ENCODE results near the gene CHCHD3.
"Not testable (repeated sequence)": the region's sequence is repeated elsewhere in the genome, so short reads cannot be mapped to it uniquely, and the experiment has no call there.

The CHCHD3 gene

DNA sequence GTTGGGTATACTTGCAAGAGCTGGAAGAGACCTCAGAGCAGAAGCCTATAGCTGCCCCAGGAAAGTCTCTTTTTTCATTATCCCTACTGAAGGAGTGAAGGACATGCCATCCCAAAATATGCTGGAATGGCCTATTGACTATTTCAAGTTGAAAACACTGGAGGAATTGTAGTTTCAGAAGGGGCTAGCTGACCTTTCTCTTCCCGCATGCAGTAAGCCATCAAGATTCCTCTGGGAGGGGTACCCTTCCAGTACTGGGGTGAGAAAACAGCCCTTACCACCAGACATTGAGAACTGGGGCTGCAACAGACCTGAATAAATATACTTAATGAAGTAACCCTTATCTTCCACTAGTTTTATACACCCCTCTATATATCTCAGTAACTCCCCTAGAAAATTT, 41.7 kb downstream of the CHCHD3 start:
- DNase-seq, result no peak

DNA sequence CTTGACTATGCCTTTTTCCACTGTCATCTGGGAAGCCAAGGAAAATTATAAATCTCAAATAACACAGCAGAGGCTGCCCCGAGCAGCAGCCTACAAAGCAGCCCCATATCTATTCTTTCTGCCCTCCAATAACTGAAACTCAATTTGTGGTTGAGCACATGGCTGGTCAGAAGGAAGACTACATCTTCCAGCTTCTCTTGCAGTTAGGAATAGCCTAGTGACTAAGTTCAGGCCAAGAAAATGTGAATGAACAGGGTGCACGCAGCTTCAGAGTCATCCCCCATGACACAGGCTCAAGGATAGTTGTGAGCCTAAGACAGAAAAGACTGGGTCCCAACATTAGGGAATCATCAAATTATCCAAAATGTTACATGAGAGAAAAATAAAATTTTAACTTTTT, 42.3 kb downstream of the CHCHD3 start:
- no peak for DNase-seq

DNA sequence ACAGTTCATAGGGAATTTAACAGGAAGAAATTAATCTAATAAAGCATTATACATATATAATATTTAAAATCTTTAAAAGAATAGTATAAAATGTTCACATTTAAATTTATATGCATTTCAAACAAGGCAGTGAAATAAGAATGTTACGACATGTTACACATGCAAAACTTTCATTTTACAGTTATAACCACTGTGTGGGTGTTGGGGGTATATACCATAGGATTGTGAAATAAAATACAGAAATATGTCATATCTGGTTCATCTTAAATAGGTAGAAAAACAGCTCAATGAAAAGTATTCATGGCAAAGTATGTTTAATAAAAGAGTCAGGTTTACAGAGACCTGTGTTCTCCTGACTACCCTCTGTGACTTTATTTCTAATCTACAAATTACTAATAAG, 45.6 kb downstream of the CHCHD3 start:
- DNase-seq, result no peak

DNA sequence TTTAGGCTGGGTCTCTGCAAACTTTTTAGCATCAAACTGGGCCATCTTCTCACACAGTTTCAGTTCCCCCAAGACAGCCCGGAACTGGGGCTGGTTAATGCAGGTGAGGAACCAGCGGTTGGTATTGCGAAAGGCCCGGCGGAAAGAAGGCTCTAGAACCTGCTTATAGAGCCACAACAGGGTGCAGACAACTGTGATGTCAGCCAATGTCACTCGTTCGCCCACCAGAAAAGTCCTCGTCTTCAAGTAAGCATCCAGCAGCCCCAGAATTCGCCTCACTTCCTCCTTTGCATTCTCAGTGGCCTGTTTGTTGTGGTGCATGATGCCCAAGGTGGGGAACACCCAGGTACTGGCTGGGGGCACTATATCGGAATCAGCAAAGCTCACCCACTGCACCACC, 46.6 kb downstream of the CHCHD3 start:
- not testable (repeated sequence) for DNase-seq

DNA sequence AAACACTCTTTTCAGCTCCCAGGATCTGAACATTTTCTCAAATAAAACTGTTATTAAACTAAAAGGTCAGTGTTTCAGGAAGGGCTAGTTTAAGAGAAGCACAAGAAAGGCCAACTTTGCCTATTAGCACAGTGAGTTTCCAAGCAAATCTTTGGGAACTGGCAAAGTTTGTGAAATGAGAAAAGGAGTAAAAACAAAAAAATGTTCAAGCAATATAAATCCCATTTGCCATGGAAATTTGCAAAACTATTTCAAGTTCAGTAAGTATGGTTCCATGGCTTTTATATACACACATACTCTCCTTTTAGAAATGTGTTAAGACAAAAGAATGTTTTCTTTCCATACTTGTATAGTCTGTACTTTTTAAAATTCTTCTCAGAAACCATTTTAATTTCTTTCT, 51.5 kb downstream of the CHCHD3 start:
- DNase-seq, result no peak

DNA sequence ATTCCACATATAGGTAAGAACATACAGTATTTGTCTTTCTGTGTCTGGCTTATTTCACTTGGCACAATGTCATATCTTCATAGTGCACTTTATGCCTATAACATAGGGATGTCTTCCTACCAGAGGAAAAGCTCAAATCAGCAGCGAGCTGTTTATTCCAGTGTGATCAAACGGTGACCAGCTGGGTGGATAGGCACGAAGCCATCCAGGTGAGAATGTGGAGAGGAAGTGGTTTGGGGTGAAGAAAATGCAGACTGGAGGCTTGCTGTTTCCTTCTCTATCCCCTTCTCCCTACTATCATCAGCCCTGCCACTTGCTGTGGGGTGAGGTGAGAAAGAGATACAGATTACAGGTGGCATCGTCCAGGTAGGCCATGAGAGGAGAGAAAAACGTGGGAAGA, 52.4 kb downstream of the CHCHD3 start:
- no peak for DNase-seq

DNA sequence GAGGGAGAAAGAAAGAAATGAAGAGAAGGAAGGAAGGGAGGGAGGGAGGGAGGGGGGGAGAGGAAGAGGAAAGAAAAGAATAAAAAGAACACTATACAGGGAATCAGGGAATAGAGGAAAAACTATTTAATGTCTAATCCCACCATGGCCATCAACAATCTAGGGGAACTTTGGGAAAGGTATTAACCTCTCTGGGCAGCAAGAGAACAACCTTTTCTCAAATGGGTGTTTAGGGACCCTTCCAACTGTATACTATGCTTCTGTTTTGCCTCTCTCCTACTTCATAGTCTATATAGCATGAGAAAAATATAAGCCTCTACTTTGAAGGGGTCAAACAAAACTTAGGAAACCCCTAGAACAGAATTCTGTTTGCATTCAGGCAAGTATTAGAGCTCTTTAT, 54.5 kb downstream of the CHCHD3 start:
- no peak for DNase-seq

DNA sequence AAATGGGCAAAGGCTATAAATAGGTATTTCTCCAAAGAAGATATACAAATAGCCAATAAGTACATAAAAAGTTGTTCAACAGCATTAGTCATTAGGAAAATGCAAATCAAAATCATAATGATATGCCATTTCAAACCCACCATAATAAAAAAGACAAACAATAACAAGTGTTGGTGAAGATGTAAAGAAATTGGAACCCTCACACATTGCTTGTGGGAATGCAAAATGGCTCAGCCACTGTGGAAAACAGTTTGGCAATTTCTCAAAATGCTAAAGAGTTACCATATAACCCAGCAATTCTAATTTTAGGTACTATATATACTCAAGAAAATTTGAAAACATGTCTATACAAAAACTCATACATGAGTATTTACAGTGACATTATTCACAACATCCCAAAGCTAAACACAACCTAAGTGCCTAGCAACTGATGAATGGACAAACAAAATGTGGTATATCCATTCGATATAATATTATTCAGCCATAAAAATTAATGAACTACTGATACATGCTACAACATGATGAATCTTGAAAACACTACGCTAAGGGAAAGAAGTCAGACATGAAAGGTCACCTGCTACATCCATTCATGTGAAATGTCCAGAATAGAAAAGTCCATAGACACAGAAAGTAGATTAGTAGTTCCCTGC, 55.6 kb downstream of the CHCHD3 start:
- no peak for DNase-seq

DNA sequence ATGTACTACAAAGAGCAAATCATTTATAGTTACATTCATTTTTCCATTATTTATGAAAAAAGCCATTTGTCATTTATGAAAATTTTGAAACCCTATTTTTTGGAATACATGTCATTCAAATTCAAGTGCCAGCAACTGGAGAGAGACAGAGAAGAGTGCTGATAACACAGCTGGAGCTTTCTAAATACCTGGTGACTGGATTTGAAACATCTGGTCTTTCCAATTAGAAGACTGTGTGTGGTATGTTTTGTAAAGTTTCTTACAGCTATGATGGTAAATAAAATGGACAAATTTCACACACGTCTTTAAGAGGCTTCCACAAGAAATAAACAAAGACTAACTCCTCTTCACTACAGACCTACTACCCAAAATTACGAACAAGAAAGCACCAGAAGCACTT, 56.8 kb downstream of the CHCHD3 start:
- DNase-seq, result no peak

DNA sequence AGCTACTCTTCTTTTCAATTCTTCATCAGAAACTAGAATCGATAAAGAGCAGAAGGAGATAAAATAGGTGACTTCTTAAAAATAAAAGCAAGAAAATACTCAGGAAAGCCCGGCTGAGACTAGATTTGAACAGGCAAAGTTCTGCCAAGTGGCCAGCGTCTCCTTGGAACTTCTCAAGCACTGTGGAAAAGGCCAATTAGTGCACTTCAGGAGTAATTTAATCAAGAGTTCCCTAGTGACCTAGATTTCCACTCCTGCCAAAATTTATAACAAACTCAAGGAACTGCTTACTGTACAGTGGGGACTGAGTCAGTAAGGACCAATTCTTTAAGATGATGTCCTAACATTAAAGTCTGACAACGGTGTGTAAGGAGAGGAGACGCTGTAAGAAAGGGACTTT, 57.3 kb downstream of the CHCHD3 start:
- DNase-seq, result no peak

DNA sequence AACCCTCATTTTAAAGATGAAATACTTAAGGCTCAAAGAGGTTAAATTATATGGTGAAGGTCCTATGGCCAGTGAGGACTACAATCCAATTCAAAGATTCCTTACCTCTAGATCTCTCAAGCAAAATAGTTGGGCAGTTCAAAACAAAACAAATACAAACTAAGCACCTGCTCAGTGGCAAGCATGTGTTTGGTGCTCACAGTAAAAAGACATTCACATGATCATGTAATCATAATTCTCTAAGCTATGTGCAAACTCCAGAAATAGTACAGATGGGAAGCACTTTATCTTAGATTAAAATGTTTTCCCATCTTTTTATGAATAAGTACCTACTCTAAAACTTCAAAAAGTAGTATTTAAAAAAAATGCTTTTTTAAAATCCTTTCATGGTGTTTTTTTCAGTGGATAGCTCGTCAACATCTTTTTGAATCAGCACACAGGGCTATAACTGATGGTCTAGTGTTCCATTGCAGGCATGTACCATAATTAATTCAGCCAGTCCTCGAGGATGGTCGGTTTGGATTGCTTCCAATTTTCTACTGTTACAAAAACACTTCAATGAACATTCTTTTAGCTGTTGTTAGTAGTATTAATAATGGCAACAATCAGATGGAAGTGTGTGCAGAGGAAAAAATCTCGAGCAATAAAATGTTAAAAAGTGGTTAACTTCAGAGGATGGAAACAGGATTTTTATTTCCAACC, 58.4 kb downstream of the CHCHD3 start:
- DNase-seq, result no peak

DNA sequence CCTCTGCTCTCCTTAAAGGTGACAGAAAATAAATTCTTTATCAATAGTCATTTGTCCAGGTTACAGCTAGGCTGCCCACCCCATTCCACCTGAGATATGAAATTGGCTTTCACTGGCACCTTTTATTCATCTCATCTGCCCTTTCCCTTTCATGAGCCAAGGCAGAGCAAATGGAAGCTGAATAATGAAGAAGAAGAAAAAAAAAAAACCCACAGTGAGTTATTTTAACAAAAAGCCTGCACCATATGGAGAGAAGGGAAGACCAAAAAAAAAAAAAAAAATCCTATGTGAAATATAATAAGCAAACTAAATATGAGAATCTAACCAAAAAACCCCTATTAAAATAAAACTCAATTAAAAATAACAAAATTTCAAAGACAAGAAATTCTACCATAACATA, 59.2 kb downstream of the CHCHD3 start:
- DNase-seq, result no peak

DNA sequence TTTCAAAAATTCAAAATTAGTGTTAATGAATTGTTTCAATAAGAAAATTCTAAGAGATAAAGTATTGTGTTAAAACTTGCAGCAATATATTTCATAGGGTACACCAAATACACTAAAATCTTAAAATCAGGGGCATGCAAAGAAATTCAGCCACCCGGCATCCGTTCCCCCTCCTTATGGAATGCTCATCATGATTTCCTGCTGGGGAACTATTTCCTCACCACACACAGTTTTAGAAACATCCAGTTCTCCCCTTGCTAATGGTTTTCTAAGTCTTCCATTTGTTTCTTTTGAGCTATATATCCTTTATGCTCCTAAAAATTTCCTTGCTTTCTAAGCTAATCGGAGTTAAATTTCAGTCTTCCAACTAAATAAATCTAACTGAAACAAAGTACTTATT, 60.7 kb downstream of the CHCHD3 start:
- no peak for DNase-seq

DNA sequence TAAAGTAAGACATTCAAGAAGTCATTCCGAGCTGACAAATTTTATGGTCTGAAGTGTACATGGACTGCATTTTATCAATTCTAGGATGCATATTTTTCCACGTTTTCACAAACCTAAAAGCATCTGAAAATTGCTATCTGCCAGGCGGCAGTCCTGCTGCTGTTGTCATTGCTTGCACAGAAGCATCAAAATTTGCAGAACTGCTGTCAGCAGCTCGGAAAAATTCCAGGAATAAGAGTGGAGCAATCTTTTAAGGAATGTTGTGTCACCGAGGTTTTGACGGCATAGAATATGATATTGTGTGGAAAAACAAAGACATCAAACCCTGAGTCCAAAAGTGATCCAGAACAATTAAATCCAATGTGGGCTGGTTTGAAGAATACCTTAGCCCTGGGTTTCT, 61.4 kb downstream of the CHCHD3 start:
- DNase-seq, result no peak

DNA sequence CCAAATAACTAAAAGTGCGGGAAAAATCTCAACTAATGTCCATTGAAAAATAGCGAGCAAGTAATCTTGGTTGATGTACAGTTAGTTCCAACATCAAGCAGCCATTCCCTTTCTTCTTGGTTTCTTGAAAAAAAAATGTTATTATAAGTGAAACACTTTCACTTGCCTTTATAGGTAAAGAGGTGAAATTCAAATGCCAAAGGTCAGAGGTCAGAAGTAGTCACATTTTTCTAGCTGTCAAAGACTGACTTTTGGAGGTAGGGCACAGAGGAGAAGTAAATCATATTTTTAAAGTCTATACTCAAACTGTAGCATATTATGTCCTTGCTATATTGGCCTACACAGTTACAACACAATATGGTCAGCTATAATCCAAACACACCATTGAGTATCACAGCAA, 62.3 kb downstream of the CHCHD3 start:
- DNase-seq, result no peak

DNA sequence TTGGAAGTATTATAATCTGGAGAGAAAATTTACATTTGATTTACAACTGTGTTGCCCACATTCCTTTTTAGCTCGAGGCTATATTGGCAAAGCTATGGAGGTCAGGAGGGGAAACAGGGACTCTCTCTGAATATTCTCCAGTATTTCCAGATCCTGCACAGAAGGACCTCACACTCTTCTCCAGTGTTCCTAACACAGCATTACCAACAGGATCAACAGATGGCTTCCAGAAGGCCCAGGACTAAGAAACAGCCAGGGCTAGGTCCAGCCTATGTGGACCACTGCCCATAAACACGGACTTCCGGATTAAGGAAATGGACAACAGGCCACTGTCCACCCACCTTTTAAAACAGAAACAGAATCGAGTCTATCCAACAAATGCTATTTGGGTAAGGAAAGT, 65.3 kb downstream of the CHCHD3 start:
- no peak for DNase-seq

DNA sequence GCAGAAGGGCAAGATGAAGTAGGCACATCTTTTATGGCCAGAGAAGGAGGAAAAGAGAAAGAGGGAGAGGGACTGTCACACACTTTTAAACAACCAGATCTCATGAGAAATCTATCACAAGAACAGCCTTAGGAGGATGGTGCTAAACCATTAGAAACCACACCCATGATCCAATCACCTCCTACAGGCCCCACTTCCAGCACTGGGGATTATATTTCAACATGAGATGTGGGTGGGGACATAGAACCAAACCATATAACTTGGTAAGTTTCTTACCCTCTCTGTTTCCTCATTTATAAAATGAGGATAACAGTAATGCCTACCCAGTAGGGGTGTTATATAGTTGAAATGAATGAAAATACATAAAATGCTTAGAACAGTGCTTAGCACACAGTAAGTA, 66.0 kb downstream of the CHCHD3 start:
- DNase-seq, result no peak

DNA sequence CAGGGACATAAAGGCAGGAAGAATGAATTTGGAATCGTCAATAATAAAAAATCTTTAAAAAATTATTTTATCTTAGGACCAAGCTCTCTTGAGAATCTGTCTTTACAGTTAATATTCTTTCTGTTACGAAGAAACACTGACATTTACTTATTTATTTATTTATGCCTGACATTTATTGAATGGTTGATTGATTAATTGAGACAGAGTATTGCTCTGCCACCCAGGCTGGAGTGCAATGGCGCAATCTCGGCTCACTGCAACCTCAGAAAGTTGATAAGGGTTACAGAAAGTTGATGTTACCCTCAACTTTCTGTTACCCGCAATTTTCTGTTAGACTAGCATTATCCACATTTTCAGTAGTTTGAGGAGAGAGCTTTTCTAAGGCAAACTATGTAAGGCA, 70.1 kb downstream of the CHCHD3 start:
- no peak for DNase-seq

DNA sequence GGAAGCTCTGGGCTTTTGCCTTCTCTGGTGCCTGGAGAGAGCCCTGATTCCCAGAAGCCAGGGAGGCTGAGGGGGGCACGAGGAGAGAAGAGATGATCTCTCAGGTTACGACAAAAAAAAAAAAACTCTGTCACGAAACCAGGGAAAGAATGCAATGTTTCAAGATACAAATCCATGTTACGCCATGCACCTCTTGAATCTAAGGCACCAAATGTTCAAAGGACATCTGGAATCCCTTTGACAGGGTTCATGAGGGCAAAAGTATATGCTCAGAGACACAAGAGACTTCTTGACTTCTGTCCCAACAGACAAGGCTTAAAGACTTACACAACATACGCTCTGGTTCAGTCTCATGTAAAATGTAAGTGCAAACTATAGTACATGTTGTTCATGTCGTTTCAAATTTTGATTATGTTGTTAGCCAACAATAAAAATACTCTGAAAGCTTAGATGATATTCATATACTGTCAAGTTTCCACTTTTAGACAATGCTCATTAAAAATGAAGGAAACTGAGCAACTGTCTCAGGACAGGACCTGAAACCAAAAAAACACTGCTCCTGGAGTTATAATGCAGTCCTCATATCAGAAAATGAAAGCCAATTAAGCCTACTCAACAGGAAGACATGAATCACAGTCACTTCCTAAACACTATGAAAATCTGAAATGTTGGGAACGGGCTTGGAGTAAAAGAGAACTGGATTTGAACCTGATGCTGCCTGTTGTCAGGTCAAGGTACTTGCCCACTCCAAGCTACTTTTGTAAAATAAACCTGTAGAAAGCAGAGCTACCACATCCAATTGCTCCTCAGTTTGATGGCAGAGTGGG, 72.3 kb downstream of the CHCHD3 start:
- no peak for DNase-seq

DNA sequence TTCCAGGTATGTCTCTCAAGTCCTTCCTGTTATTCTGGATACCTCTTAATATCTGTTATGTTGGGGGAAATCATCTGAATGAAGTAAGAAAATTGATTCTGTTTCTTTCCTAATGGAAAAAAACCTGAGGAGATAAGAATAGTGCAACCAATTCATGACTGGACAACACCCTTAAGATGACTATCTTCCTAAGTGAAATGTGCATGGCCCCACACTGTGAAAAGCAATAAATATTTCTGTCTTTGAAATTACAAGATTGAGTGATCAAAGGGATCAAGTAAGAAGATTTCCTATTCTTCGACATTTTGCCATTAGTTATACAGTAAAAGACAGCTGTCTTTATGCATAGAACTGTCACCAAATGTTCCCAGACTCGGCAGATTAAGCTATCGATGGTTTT, 73.9 kb downstream of the CHCHD3 start:
- no peak for DNase-seq

DNA sequence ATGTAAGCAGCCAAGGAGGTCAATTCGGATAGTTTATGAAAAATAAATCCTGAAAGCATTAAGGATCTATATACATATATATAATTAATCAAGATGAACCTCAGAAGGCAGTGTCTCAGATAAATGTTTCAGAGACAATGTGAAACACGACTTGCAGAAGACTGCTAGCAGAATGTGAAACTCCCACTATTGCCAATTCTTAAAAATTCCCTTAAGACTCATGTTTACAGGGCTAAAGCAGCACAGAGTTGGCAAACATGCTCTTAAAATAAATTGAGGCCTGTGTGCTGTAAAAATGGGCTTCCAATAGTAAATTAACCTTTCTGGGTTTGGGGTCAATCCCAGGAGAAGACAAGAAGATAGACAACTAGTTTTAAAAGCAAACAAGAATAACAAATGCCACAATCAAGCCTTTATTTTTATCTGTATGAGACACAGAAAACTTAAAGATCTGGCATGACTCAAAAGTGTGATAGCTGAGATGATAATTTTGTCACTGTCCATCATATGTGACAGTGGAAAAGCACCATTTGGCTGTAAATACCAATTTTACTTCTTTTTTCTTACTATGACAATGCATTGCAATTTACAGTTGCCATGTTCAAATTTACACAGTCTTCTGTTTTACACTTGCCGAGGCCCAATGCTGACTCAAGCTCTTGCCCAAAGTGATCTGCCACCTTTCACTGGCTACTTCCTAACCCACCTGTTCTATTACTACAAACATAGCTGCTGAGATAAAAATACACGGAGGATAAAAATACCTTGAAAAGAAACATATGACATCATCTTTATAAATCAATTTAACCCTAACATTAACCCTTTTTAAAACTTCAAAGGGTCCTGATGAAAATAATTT, 78.6 kb downstream of the CHCHD3 start:
- DNase-seq, result no peak

DNA sequence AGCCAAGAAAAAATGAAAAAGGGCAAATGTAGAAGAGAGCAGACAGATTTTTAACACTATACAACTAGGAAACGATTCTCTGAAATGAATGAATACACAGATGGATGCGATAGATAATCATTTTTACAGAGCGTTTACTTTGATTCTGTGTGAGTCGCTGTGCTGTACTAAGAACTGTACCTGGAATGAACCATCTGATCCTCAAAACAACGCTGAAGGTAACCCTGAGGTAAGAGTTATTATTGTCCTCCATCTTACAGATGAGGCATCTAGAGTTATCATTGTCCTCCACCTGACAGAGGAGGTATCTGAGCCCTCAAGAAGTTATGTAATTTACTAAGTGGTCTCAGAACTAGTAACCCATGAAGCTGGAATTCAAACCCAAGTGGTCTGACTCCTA, 80.2 kb downstream of the CHCHD3 start:
- DNase-seq, result no peak

DNA sequence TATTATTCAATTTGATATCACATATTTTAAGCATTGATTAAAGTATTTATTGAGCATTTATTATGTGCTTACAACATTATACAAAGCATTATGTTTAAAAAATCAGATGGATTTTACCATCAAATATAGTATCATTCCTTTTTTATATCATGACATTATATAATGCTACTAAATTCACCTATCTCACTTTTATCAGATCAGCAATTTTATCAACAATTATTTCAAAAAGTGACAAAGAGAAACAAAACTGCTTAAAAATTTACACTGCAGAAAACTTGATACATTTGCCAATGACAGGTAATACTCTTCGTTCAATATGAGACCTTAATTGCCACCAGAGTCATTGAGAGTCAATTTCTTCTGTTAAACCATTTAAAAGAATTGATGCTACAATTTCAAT, 82.0 kb downstream of the CHCHD3 start:
- no peak for DNase-seq

Data from cerebellar nuclear complex (tissue), 1 donor.